ENCODE data around the gene ENOX1.

- TF ChIP-seq CTCF (IDR thresholded peaks at IDR 0.05; ENCODE audit: control extremely low read depth in 1 of 3, insufficient read depth in 1 of 3, low read depth in 1 of 3, low read length in 3 of 3) = no peak
- TF ChIP-seq, protein P1, sequence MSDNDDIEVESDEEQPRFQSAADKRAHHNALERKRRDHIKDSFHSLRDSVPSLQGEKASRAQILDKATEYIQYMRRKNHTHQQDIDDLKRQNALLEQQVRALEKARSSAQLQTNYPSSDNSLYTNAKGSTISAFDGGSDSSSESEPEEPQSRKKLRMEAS (IDR thresholded peaks at IDR 0.05) = no peak
- TF ChIP-seq BRCA1 (IDR thresholded peaks at IDR 0.05; ENCODE audit: low read depth, low read length) = no peak
- no peak for TF ChIP-seq CHD2 (IDR thresholded peaks at IDR 0.05; ENCODE audit: low read length)
- no peak for TF ChIP-seq POLR2AphosphoS5 (IDR thresholded peaks at IDR 0.05; ENCODE audit: low read depth, low read length)
- TF ChIP-seq JUND (IDR thresholded peaks at IDR 0.05; ENCODE audit: low read length) = no peak
These were observed 257.8 kb downstream of the ENOX1 start for GRCh38 chr13:43528992-43529391.

Data from H1 (cell line).